Stomach smooth muscle (tissue), 2 donors: ENCODE data around the gene FGFR2.

Source experiments
- H3K27ac ChIP-seq: one replicate; pipeline ENCODE4 v1.7.0; 2013; ENCODE audit warnings: mild to moderate bottlenecking, low read length, inconsistent platforms
- H3K27me3 ChIP-seq, 2 donors: one replicate each; pipeline ENCODE4 v1.7.0; 2013; ENCODE audit warnings: low read length in 2 of 2; ENCODE audit not compliant: insufficient read depth in 2 of 2, control insufficient read depth in 1 of 2
- H3K36me3 ChIP-seq, 2 donors: one replicate each; pipeline ENCODE4 v1.7.0; 2013; ENCODE audit warnings: low read length in 2 of 2; ENCODE audit not compliant: control insufficient read depth in 2 of 2, insufficient read depth in 2 of 2
- H3K4me1 ChIP-seq: one replicate; pipeline ENCODE4 v1.7.0; 2013; ENCODE audit warnings: low read length; ENCODE audit not compliant: control insufficient read depth, insufficient read depth
- H3K4me3 ChIP-seq, 2 donors: one replicate each; pipeline ENCODE4 v1.7.0; 2013; ENCODE audit warnings: low read length in 2 of 2
- H3K9ac ChIP-seq, 2 donors: one replicate each; pipeline ENCODE4 v1.7.0; 2013; ENCODE audit warnings: low read length in 2 of 2, mild to moderate bottlenecking in 1 of 2
- H3K9me3 ChIP-seq, 2 donors: one replicate each; pipeline ENCODE4 v1.7.0; 2013; ENCODE audit warnings: low read length in 2 of 2; ENCODE audit not compliant: control insufficient read depth in 2 of 2
- donor health status: healthy.
- donor health status: Pancreatic carcinoma.

FGFR2 gene

GRCh38 chr10:121510201-121510771 lies 88.0 kb downstream of the FGFR2 start:
- Histone ChIP-seq H3K27me3 (no peaks in the 10 kb centered on the region), H3K36me3 (peaks cover 10 to 12% of the 10 kb centered on the region in 2 donors), H3K9me3 (no peaks in the 10 kb centered on the region), H3K4me3 (no peak overlapping the region), H3K9ac (no peak overlapping the region), H3K27ac (no peak overlapping the region), H3K4me1 (no peaks in the 10 kb centered on the region)

DNA sequence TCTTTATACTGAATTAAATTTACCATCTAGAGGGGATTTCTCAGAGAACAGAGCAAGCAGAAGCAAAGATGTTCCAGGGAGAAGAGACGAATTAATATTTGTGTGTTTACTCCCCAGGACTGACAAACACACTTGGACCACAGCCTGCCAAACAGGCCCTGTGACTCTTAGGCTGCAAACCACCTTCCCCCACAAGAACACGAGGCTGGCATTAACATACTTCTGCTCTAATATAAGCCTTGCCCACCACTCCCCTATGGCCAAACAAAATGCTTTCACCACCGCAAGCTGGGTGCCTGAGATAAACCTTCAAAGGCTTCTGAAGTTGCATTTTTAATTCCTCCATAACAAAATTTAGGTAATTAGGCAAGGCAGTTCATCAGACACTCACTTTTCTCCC lies 88.4 kb downstream of the FGFR2 start:
- no peak overlapping the region for H3K9ac ChIP-seq
- H3K27ac ChIP-seq: no peak overlapping the region
- H3K9me3 ChIP-seq: no peaks in the 10 kb centered on the region
- no peaks in the 10 kb centered on the region for H3K4me1 ChIP-seq
- peaks cover 7 to 13% of the 10 kb centered on the region in 2 donors for H3K36me3 ChIP-seq
- H3K4me3 ChIP-seq: no peak overlapping the region
- no peaks in the 10 kb centered on the region for H3K27me3 ChIP-seq

DNA sequence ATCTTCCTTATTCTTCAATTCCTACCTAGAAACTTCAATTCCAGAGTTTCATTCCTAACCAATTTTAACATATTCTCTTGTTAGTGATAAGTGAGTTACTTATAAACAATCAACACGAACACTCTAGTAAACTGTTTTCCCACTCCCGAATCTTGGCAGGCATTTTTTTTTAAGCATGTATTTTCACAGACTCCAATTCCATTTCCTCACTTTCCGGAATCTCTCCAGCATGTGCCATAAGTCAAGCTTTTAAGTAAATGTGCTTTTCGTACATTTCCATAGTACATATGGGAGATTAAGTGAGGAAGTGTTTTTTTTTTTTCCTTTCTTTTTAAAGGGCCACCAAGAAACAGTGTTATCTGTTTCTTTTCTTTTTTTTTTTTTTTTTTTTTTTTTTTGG lies 89.1 kb downstream of the FGFR2 start:
- no peaks in the 10 kb centered on the region for H3K27me3 ChIP-seq
- no peak overlapping the region for H3K9ac ChIP-seq
- H3K27ac ChIP-seq: no peak overlapping the region
- no peak overlapping the region for H3K4me3 ChIP-seq
- H3K9me3 ChIP-seq: no peaks in the 10 kb centered on the region
- peaks cover 3 to 11% of the 10 kb centered on the region in 2 donors for H3K36me3 ChIP-seq
- H3K4me1 ChIP-seq: no peaks in the 10 kb centered on the region

GRCh38 chr10:121503587-121504051 lies 94.6 kb downstream of the FGFR2 start:
- H3K27ac ChIP-seq: no peak overlapping the region
- H3K9ac ChIP-seq: no peak overlapping the region
- peaks cover 8 to 12% of the 10 kb centered on the region in 2 donors for H3K36me3 ChIP-seq
- H3K4me1 ChIP-seq: no peaks in the 10 kb centered on the region
- no peak overlapping the region for H3K4me3 ChIP-seq
- H3K27me3 ChIP-seq: no peaks in the 10 kb centered on the region
- H3K9me3 ChIP-seq: no peaks in the 10 kb centered on the region

GRCh38 chr10:121501796-121502195 lies 96.4 kb downstream of the FGFR2 start:
- H3K9me3 ChIP-seq: no peaks in the 10 kb centered on the region
- no peak overlapping the region for H3K27ac ChIP-seq
- H3K36me3 ChIP-seq: peaks cover 11 to 12% of the 10 kb centered on the region in 2 donors
- no peak overlapping the region for H3K9ac ChIP-seq
- H3K27me3 ChIP-seq: no peaks in the 10 kb centered on the region
- no peak overlapping the region for H3K4me3 ChIP-seq
- H3K4me1 ChIP-seq: no peaks in the 10 kb centered on the region

- no peak overlapping the region for H3K4me3 ChIP-seq
- no peak overlapping the region for H3K27ac ChIP-seq
- H3K9me3 ChIP-seq: no peaks in the 10 kb centered on the region
- no peak overlapping the region for H3K9ac ChIP-seq
- peaks cover 13 to 14% of the 10 kb centered on the region in 2 donors for H3K36me3 ChIP-seq
- no peaks in the 10 kb centered on the region for H3K27me3 ChIP-seq
- no peaks in the 10 kb centered on the region for H3K4me1 ChIP-seq
Measured at GRCh38 chr10:121500701-121501332, 97.4 kb downstream of the FGFR2 start.

DNA sequence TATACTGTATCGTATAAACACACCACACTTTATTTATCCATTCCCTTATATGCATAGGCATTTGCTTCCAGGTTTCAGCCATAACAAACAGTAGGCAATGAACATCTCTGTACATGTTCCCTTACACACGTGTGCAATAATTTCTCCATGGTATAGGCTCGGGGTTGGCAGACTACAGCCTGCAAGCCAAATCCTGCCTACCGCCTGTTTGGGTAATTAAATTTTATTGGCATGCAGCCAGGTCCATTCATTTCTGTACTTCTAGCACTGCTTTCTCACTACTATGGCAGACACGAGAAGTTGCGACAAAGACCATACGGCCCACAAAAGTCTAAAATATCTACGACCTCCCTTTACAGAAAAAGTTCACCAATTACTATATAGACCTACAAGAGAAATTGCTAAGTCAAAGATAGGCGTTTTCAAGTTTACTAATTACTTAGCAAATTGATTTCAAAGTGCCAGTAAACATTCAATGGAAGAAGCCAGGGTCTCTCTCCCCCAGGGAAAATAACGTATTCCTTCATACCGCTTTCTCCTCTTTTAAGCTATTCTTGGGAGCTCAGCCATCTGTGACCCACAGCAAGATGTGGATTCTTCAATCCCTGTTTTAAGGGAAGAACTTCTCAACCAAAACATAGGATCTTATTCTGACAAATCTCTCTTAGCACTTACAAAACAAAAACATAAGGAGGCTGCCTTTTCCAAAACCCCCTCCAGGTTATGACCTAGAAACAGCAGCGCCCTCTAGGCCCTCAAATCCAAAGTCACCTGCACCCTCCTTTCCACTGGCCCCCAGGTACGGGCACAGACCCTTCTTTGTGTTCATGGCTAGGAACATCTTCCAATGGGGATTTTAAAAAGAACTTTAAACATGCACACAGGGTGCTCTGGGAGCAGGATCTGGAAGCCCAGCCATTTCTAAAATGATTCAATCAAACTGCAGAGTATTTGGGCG lies 100.5 kb downstream of the FGFR2 start:
- H3K4me3 ChIP-seq: no peak overlapping the region
- H3K36me3 ChIP-seq: peaks cover 16 to 21% of the 10 kb centered on the region in 2 donors
- H3K27me3 ChIP-seq: no peaks in the 10 kb centered on the region
- no peak overlapping the region for H3K27ac ChIP-seq
- H3K9ac ChIP-seq: no peak overlapping the region
- no peaks in the 10 kb centered on the region for H3K4me1 ChIP-seq
- no peaks in the 10 kb centered on the region for H3K9me3 ChIP-seq

DNA sequence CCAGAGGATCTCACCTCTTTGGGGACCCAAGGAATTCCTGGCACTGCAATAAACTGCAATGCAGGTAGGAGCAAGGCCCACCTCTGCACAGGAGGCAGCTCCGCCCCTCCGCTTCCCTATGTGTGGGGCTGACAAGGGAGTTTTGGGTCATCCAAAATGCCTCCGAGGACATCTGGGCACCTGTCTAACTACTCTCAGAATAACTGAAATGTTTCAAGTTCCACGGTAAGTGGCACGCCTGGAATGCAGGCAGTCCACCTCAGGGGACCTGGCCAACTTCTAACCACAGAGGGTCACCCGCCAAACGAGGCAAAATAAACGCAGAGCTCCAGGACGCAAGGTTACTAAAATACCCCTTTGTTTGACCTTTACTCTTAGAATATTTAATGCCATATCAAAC lies 102.5 kb downstream of the FGFR2 start:
- Histone ChIP-seq H3K27ac (no peak overlapping the region), H3K27me3 (no peaks in the 10 kb centered on the region)

DNA sequence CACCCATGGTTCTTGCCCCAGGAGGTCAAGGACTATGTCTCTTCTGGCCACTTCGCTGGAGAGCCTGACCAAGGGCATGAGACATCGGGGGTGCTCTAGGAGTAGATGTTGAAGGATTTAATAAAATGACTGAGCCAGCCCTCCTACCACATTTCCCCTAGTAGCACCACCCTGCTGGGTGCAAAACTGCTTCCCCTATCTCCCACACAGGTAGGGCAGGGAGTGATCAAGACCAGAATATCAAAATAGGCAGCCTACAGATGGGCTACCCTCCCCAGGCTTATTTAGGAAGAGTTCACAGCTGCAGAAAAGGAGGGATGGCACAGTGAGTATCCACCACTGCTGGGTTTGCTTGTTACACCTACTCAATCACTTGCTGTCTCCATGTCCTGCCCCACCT lies 103.9 kb downstream of the FGFR2 start:
- H3K36me3 ChIP-seq: peaks cover 10 to 18% of the 10 kb centered on the region in 2 donors
- H3K4me3 ChIP-seq: no peak overlapping the region
- H3K4me1 ChIP-seq: peaks cover 11% of the 10 kb centered on the region
- no peak overlapping the region for H3K27ac ChIP-seq
- no peak overlapping the region for H3K9ac ChIP-seq
- H3K9me3 ChIP-seq: no peaks in the 10 kb centered on the region
- no peaks in the 10 kb centered on the region for H3K27me3 ChIP-seq

More for the DNA sequence above, 102.5 kb downstream of the FGFR2 start:
- Histone ChIP-seq H3K4me1 (peaks cover 6% of the 10 kb centered on the region), H3K9me3 (no peaks in the 10 kb centered on the region), H3K9ac (no peak overlapping the region), H3K4me3 (no peak overlapping the region), H3K36me3 (peaks cover 13 to 18% of the 10 kb centered on the region in 2 donors)

- H3K4me3 ChIP-seq: no peak overlapping the region
- no peaks in the 10 kb centered on the region for H3K27me3 ChIP-seq
- peaks cover 10 to 14% of the 10 kb centered on the region in 2 donors for H3K36me3 ChIP-seq
- no peaks in the 10 kb centered on the region for H3K9me3 ChIP-seq
- peak overlapping the region; percentile 6 for H3K27ac ChIP-seq
- no peak overlapping the region for H3K9ac ChIP-seq
- H3K4me1 ChIP-seq: peaks cover 11% of the 10 kb centered on the region
Measured at GRCh38 chr10:121493521-121493920, 104.7 kb downstream of the FGFR2 start.
